CD4-positive, alpha-beta T cell treated with Interleukin-1 beta for 1 hour (primary cell): ENCODE measurements around the gene UBE2E2.

ENCODE experiments used
- DNase-seq, 2 donors: peaks; one replicate each; pipeline ENCODE4 v3.0.0-alpha.2; 2020 to 2022

The UBE2E2 gene

DNA sequence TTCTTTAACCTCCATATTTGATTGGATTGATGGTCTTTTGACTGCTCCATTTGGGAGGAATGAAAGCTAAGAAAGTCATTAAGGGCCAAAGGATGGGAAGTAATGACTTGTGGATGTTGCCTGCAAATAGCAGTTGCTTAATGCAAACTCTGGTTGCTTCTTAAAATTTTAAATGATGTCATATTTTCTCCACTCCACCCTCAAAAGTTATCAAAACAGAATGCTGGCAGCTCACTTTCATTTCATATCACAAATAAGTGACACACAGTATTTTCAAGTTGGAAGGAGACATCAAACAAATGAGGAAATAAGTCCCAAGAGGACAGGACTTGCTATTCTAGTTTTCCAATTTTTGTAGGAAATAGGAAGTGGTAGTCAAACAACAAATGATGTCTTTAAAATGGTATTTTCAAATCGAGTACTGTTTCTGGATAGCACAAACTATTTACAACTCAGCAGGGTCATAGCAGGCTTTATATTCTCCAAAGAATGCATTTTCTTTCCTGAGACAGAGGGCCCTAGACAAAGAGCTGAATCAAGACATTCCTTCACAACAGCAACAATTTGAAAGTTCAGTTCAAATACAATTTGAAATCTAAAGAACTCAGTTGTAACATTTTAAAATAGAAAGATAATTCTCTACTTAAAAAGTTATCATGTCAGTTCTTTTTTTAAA, 437.5 kb downstream of the UBE2E2 start:
- no peak for DNase-seq
